ENCODE measurements around the gene STXBP4. TPM values are rescaled to one million over a fixed set of nuclear protein-coding genes. Genes with fewer than 3 reads are reported as not detected.

STXBP4 gene
- total and polyA plus RNA-seq, 2 donors (not counting 3 experiments of a cell fraction or from before 2014, with no cell fraction given), result 1.9 to 12.9 TPM

- no peaks in the 10 kb centered on the region for H3K27me3 ChIP-seq (ENCODE audit: control insufficient read depth in 2 of 2, insufficient read depth in 2 of 2, low read length in 2 of 2)
- FAIRE-seq, result no peak
- no peaks in the 10 kb centered on the region for H4K20me1 ChIP-seq (replicated peaks; ENCODE audit: control insufficient read depth, extremely low read depth, insufficient read depth, low read length)
- intact Hi-C loops (cut with micrococcal nuclease), result loop anchor here (1.0 to 2.0 kb wide), 3 partner anchors 184 to 294 kb away; no protein-coding TSS in a partner anchor
- H3K27ac ChIP-seq (ENCODE audit: insufficient read depth, low read depth, low read length), result no peak overlapping the region
- BruUV-seq (replicated peaks), result no TSS peak
- TF ChIP-seq POLR2AphosphoS5 (IDR thresholded peaks at IDR 0.05; ENCODE audit: insufficient read depth, low read depth, low read length) (no peak), FOS (IDR thresholded peaks at IDR 0.05; ENCODE audit: borderline replicate concordance, insufficient read depth, low read length) (no peak), JUN (IDR thresholded peaks at IDR 0.05; ENCODE audit: borderline replicate concordance, insufficient read depth, insufficient read length, low read depth) (no peak), GATA2 (IDR thresholded peaks at IDR 0.05; ENCODE audit: insufficient read depth, insufficient read length, low read depth, low read length) (no peak), POLR2A (IDR thresholded peaks at IDR 0.05; ENCODE audit: low read depth, low read length) (no peak), EZH2 (IDR thresholded peaks at IDR 0.05; ENCODE audit: borderline replicate concordance, low read depth, low read length, severe bottlenecking) (no peak), MYC (IDR thresholded peaks at IDR 0.05; ENCODE audit: low read depth, low read length) (no peak)
- TF ChIP-seq, protein P1, sequence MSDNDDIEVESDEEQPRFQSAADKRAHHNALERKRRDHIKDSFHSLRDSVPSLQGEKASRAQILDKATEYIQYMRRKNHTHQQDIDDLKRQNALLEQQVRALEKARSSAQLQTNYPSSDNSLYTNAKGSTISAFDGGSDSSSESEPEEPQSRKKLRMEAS (IDR thresholded peaks at IDR 0.05; ENCODE audit: insufficient read depth, insufficient read length), result no peak
- TF ChIP-seq, protein P2, sequence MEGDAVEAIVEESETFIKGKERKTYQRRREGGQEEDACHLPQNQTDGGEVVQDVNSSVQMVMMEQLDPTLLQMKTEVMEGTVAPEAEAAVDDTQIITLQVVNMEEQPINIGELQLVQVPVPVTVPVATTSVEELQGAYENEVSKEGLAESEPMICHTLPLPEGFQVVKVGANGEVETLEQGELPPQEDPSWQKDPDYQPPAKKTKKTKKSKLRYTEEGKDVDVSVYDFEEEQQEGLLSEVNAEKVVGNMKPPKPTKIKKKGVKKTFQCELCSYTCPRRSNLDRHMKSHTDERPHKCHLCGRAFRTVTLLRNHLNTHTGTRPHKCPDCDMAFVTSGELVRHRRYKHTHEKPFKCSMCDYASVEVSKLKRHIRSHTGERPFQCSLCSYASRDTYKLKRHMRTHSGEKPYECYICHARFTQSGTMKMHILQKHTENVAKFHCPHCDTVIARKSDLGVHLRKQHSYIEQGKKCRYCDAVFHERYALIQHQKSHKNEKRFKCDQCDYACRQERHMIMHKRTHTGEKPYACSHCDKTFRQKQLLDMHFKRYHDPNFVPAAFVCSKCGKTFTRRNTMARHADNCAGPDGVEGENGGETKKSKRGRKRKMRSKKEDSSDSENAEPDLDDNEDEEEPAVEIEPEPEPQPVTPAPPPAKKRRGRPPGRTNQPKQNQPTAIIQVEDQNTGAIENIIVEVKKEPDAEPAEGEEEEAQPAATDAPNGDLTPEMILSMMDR (IDR thresholded peaks at IDR 0.05; ENCODE audit: extremely low read depth in 1 of 2, insufficient read depth in 1 of 2, low read depth in 1 of 2, low read length in 2 of 2), result no peak
- no peak for DNase-seq (ENCODE audit: low read depth, low spot score)
- no peak overlapping the region for H2AFZ ChIP-seq (ENCODE audit: low read depth, low read length)
- no peaks in the 10 kb centered on the region for H3K36me3 ChIP-seq (ENCODE audit: control insufficient read depth in 2 of 2, extremely low read depth in 1 of 2, insufficient read depth in 2 of 2, low read length in 2 of 2)
- no peaks in the 10 kb centered on the region for H3K4me1 ChIP-seq (ENCODE audit: control insufficient read depth, extremely low read depth, insufficient read depth, low read length)
- no peaks in the 10 kb centered on the region for H3K9me3 ChIP-seq (replicated peaks; ENCODE audit: control insufficient read depth, insufficient read depth, low read length)
- no peak overlapping the region for H3K9ac ChIP-seq (replicated peaks; ENCODE audit: extremely low read depth, insufficient read depth, low read length)
- dilution Hi-C loops (cut with MboI; ENCODE audit: extremely low pct_ligation_motif_present, low sequenced_read_pairs), result no loop called here
- POLR2A ChIA-PET, result no interaction called here
- no peaks in the 10 kb centered on the region for H3K9me1 ChIP-seq (replicated peaks; ENCODE audit: control insufficient read depth, extremely low read depth, insufficient read depth, low read length)
- H3K4me2 ChIP-seq (ENCODE audit: insufficient read depth, low read length), result no peak overlapping the region
- no peak overlapping the region for H3K4me3 ChIP-seq (replicated peaks in 1 of 3; ENCODE audit: insufficient read depth in 1 of 3, low read depth in 1 of 3, low read length in 3 of 3)
- CTCF ChIA-PET, result interaction anchor here (0.7 to 2.5 kb wide), 4 partner anchors 142 to 294 kb away, joined by 3 to 14 read pairs (median 4); no protein-coding TSS in a partner anchor
- H3K79me2 ChIP-seq (ENCODE audit: control insufficient read depth, insufficient read depth, low read length), result no peaks in the 10 kb centered on the region
Measured at GRCh38 chr17:55054429-55054828, 85.9 kb downstream of the STXBP4 start.
